MM.1S (cell line): ENCODE measurements around the gene RNASE7.
A peak's percentile ranks its signal among the peaks of the same experiment; 100 is the strongest.

Experiments used
- CTCF ChIP-seq: fragments of 300-600 bp; sonication (generic); IDR thresholded peaks from 2 replicates; pipeline ENCODE4 v1.5.1; 2016; ENCODE audit warnings: antibody characterized with exemption, low read length, mixed read lengths
- EZH2 ChIP-seq: fragments of 300-600 bp; sonication (generic); optimal IDR thresholded peaks from 2 replicates; pipeline ENCODE3; 2017; ENCODE audit warnings: low read depth, mild to moderate bottlenecking, antibody characterized with exemption, low read length, mixed read lengths

- TF ChIP-seq CTCF (peak; percentile 42), EZH2 (no peak)
Measured at GRCh38 chr14:21039585-21040369, 2.4 kb upstream of the RNASE7 start.
